Calu3 (cell line): ENCODE results near the gene ZFTA. TPM values are rescaled to one million over a fixed set of nuclear protein-coding genes. Genes with fewer than 3 reads are reported as not detected.

Experiments
- BruUV-seq: library from RNA; stranded (reverse); fragments of 400-500 nt; replicated peaks from 2 replicates; lab custom pipeline; 2021; lab: Mats Ljungman, UMichigan
- CTCF ChIA-PET: fragments of 300-600 bp; sonication (Branson Sonifier 250); formaldehyde crosslinking; loops from one replicate; lab custom pipeline; 2022; ENCODE audit warnings: antibody characterized with exemption; lab: Charles Lee
- DNase-seq: peaks from one replicate; pipeline ENCODE4 v3.0.0; 2022
- H3K27ac Mint-ChIP-seq: one replicate; pipeline ENCODE4 v1.8.0; 2022; ENCODE audit warnings: mixed read lengths; ENCODE audit not compliant: unreplicated experiment
- H3K27me3 Mint-ChIP-seq: one replicate; pipeline ENCODE4 v1.8.0; 2022; ENCODE audit warnings: mixed read lengths; ENCODE audit not compliant: unreplicated experiment
- H3K36me3 Mint-ChIP-seq: one replicate; pipeline ENCODE4 v1.8.0; 2022; ENCODE audit warnings: mild to moderate bottlenecking, moderate library complexity, mixed read lengths; ENCODE audit not compliant: insufficient read depth, unreplicated experiment
- H3K4me1 Mint-ChIP-seq: one replicate; pipeline ENCODE4 v1.8.0; 2022; ENCODE audit warnings: mild to moderate bottlenecking, low read depth, mixed read lengths; ENCODE audit not compliant: unreplicated experiment
- H3K4me3 Mint-ChIP-seq: one replicate; pipeline ENCODE4 v1.8.0; 2022; ENCODE audit warnings: mild to moderate bottlenecking, low read depth, moderate library complexity, mixed read lengths; ENCODE audit not compliant: unreplicated experiment
- H3K9me3 Mint-ChIP-seq: one replicate; pipeline ENCODE4 v1.8.0; 2022; ENCODE audit warnings: low read depth, mixed read lengths; ENCODE audit not compliant: unreplicated experiment
- intact Hi-C: fragments of 100-400 bp; cut with micrococcal nuclease; formaldehyde crosslinking; loops from one replicate; pipeline ENCODE4 v1.10.0; 2022; ENCODE audit not compliant: unreplicated experiment
- total RNA-seq: library from RNA; stranded (reverse); gene quantifications from 2 replicates; pipeline ENCODE4 v1.2.3, GENCODE V29; 2022
- TF ChIP-seq, protein P1 (sequence below): fragments of 200-600 bp; IDR thresholded peaks from one replicate; pipeline ENCODE4 v1.8.0; 2022; ENCODE audit warnings: antibody characterized with exemption; ENCODE audit not compliant: unreplicated experiment

Gene ZFTA
- total RNA-seq, 1 experiment from 2014 or later = 12.1 TPM

- CTCF ChIA-PET = no interaction called here
- no peak overlapping the region for H3K27ac Mint-ChIP-seq
- intact Hi-C loops = no loop called here
- H3K36me3 Mint-ChIP-seq = no peaks in the 10 kb centered on the region
- H3K9me3 Mint-ChIP-seq = peaks cover 2% of the 10 kb centered on the region
- TF ChIP-seq, protein P1, sequence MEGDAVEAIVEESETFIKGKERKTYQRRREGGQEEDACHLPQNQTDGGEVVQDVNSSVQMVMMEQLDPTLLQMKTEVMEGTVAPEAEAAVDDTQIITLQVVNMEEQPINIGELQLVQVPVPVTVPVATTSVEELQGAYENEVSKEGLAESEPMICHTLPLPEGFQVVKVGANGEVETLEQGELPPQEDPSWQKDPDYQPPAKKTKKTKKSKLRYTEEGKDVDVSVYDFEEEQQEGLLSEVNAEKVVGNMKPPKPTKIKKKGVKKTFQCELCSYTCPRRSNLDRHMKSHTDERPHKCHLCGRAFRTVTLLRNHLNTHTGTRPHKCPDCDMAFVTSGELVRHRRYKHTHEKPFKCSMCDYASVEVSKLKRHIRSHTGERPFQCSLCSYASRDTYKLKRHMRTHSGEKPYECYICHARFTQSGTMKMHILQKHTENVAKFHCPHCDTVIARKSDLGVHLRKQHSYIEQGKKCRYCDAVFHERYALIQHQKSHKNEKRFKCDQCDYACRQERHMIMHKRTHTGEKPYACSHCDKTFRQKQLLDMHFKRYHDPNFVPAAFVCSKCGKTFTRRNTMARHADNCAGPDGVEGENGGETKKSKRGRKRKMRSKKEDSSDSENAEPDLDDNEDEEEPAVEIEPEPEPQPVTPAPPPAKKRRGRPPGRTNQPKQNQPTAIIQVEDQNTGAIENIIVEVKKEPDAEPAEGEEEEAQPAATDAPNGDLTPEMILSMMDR = no peak
- no peaks in the 10 kb centered on the region for H3K4me1 Mint-ChIP-seq
- H3K27me3 Mint-ChIP-seq = no peaks in the 10 kb centered on the region
- BruUV-seq = no TSS peak
- no peak for DNase-seq
- no peak overlapping the region for H3K4me3 Mint-ChIP-seq
Observed at GRCh38 chr11:63795066-63795465, 26.5 kb upstream of the ZFTA start.

- no peaks in the 10 kb centered on the region for H3K4me1 Mint-ChIP-seq
- no peak for DNase-seq
- TF ChIP-seq, protein P1 = no peak
- H3K36me3 Mint-ChIP-seq = no peaks in the 10 kb centered on the region
- no peak overlapping the region for H3K27ac Mint-ChIP-seq
- H3K4me3 Mint-ChIP-seq = no peak overlapping the region
- CTCF ChIA-PET = no interaction called here
- no peaks in the 10 kb centered on the region for H3K27me3 Mint-ChIP-seq
- peaks cover 2% of the 10 kb centered on the region for H3K9me3 Mint-ChIP-seq
- intact Hi-C loops = no loop called here
- BruUV-seq = no TSS peak
Observed at GRCh38 chr11:63793161-63793560, 24.6 kb upstream of the ZFTA start.

GRCh38 chr11:63791495-63792167 lies 23.1 kb upstream of the ZFTA start:
- CTCF ChIA-PET = no interaction called here
- intact Hi-C loops = no loop called here
- peaks cover 2% of the 10 kb centered on the region for H3K9me3 Mint-ChIP-seq
- no peaks in the 10 kb centered on the region for H3K27me3 Mint-ChIP-seq
- BruUV-seq = no TSS peak
- H3K4me3 Mint-ChIP-seq = no peak overlapping the region
- H3K36me3 Mint-ChIP-seq = no peaks in the 10 kb centered on the region
- no peak overlapping the region for H3K27ac Mint-ChIP-seq
- H3K4me1 Mint-ChIP-seq = no peaks in the 10 kb centered on the region
- TF ChIP-seq, protein P1 = no peak
- DNase-seq = no peak

GRCh38 chr11:63785823-63786222 lies 17.2 kb upstream of the ZFTA start:
- intact Hi-C loops = no loop called here
- Mint-ChIP-seq H3K4me1 (no peaks in the 10 kb centered on the region), H3K27me3 (no peaks in the 10 kb centered on the region), H3K9me3 (no peaks in the 10 kb centered on the region), H3K27ac (no peak overlapping the region), H3K36me3 (no peaks in the 10 kb centered on the region), H3K4me3 (no peak overlapping the region)
- no peak for DNase-seq
- TF ChIP-seq, protein P1 = no peak
- CTCF ChIA-PET = interaction anchor here (0.7 kb wide), 1 partner anchor 95 kb away, joined by 4 read pairs; no protein-coding TSS in a partner anchor
- BruUV-seq = no TSS peak
